Activated naive CD4-positive, alpha-beta T cell treated with anti-CD3 and anti-CD28 coated beads for 36 hours (primary cell): Measurements from ENCODE around the gene PDRG1. TPM values are rescaled to one million over a fixed set of nuclear protein-coding genes. Genes with fewer than 3 reads are reported as not detected.
"Not testable (repeated sequence)": the region's sequence is repeated elsewhere in the genome, so short reads cannot be mapped to it uniquely, and the experiment has no call there.

Experiments
- CTCF ChIA-PET: fragments of 350-600 bp; sonication (Branson Sonifier 250); formaldehyde crosslinking; loops from one replicate; lab custom pipeline; 2021; ENCODE audit warnings: antibody characterized with exemption; lab: Charles Lee
- DNase-seq: peaks from one replicate; pipeline ENCODE4 v3.0.0-alpha.2; 2020
- H3K27ac Mint-ChIP-seq: one replicate; pipeline ENCODE4 v1.8.0; 2021; ENCODE audit warnings: mild to moderate bottlenecking, mixed read lengths
- H3K27me3 Mint-ChIP-seq: one replicate; pipeline ENCODE4 v1.8.0; 2021; ENCODE audit warnings: low read depth, mixed read lengths
- H3K36me3 Mint-ChIP-seq: one replicate; pipeline ENCODE4 v1.8.0; 2021; ENCODE audit warnings: low read depth, mixed read lengths
- H3K4me1 Mint-ChIP-seq: one replicate; pipeline ENCODE4 v1.8.0; 2021; ENCODE audit warnings: low read depth, mixed read lengths
- H3K4me3 Mint-ChIP-seq: one replicate; pipeline ENCODE4 v1.8.0; 2021; ENCODE audit warnings: mild to moderate bottlenecking, moderate library complexity, mixed read lengths
- H3K9me3 Mint-ChIP-seq: one replicate; pipeline ENCODE4 v1.8.0; 2021; ENCODE audit warnings: mixed read lengths
- intact Hi-C: fragments of 100-400 bp; cut with micrococcal nuclease; formaldehyde crosslinking; loops from one replicate; pipeline ENCODE4 v1.15.1; 2023
- total RNA-seq, 2 experiments: library from RNA; stranded (reverse); gene quantifications; one replicate each; pipeline ENCODE4 v1.2.3, GENCODE V29; 2021

Gene PDRG1
- total RNA-seq, 2 experiments from 2014 or later = 17.4 to 19.3 TPM

DNA sequence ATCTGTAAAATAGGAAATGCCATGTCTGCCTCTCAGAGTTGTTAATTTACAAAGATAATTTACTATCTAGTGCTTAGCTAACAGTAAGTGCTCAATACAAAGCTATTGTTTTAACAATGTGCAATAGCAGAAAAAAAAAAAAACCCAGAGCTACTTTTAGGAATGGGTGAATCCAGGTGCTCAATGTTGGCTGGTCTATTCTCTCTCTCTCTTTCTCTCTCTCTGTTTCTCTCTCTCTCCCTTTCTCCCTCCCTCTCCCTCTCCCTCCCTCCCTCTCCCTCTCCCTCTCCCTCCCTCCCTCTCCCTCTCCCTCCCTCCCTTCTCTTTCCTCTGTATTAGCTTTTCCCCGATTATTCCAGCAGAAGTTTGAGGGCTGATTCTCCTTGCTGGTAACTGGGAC is 14.0 kb downstream of the PDRG1 start:
- Mint-ChIP-seq H3K9me3 (no peaks in the 10 kb centered on the region), H3K4me3 (no peak overlapping the region), H3K27ac (no peak overlapping the region), H3K27me3 (no peaks in the 10 kb centered on the region), H3K4me1 (no peaks in the 10 kb centered on the region), H3K36me3 (no peaks in the 10 kb centered on the region)
- DNase-seq = no peak
- intact Hi-C loops = no loop called here
- CTCF ChIA-PET = interaction anchor here (0.8 to 0.9 kb wide), 2 partner anchors 14 to 43 kb away, joined by 3 to 4 read pairs; partner anchors contain the start of gene PDRG1

DNA sequence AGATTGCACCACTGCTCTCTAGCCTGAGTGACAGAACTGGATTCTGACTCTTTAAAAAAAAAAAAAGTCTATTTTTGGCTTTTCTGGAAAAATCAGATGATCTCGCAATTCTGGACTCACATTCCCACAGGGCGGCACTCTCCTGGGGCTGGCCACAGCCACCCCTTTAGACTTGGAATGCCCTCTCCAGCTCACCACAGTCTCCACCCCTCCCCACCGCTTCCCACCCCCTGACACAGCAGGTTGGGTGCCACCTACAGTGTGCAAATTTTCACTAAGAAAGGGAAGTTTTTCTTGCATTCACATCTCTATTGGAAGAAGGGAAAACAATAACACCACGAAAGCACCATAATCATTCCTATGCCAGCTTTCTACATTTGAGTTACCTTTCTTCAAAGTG is 15.4 kb downstream of the PDRG1 start:
- DNase-seq = no peak
- H3K27ac Mint-ChIP-seq = no peak overlapping the region
- H3K4me1 Mint-ChIP-seq = no peaks in the 10 kb centered on the region
- intact Hi-C loops = no loop called here
- no peaks in the 10 kb centered on the region for H3K27me3 Mint-ChIP-seq
- H3K9me3 Mint-ChIP-seq = no peaks in the 10 kb centered on the region
- CTCF ChIA-PET = interaction anchor here (0.6 kb wide), 1 partner anchor 12 kb away, joined by 3 read pairs; no protein-coding TSS in a partner anchor
- no peak overlapping the region for H3K4me3 Mint-ChIP-seq
- no peaks in the 10 kb centered on the region for H3K36me3 Mint-ChIP-seq

GRCh38 chr20:31934968-31935764 is 16.7 kb downstream of the PDRG1 start:
- CTCF ChIA-PET = interaction anchor here (1.1 kb wide), 1 partner anchor 29 kb away, joined by 4 read pairs; no protein-coding TSS in a partner anchor
- Mint-ChIP-seq H3K27ac (no peak overlapping the region), H3K36me3 (no peaks in the 10 kb centered on the region)

GRCh38 chr20:31934491-31934890 is 17.4 kb downstream of the PDRG1 start:
- H3K4me1 Mint-ChIP-seq = no peaks in the 10 kb centered on the region
- DNase-seq = no peak
- no peak overlapping the region for H3K4me3 Mint-ChIP-seq
- no peaks in the 10 kb centered on the region for H3K9me3 Mint-ChIP-seq
- no peak overlapping the region for H3K27ac Mint-ChIP-seq
- intact Hi-C loops = no loop called here
- H3K36me3 Mint-ChIP-seq = no peaks in the 10 kb centered on the region
- CTCF ChIA-PET = no interaction called here
- no peaks in the 10 kb centered on the region for H3K27me3 Mint-ChIP-seq

More at GRCh38 chr20:31934968-31935764, 16.7 kb downstream of the PDRG1 start:
- no peaks in the 10 kb centered on the region for H3K4me1 Mint-ChIP-seq
- no peaks in the 10 kb centered on the region for H3K9me3 Mint-ChIP-seq
- H3K4me3 Mint-ChIP-seq = no peak overlapping the region
- no peak for DNase-seq
- intact Hi-C loops = no loop called here
- no peaks in the 10 kb centered on the region for H3K27me3 Mint-ChIP-seq

GRCh38 chr20:31933698-31934097 is 18.1 kb downstream of the PDRG1 start:
- Mint-ChIP-seq H3K27ac (no peak overlapping the region), H3K36me3 (no peaks in the 10 kb centered on the region), H3K9me3 (no peaks in the 10 kb centered on the region), H3K4me1 (no peaks in the 10 kb centered on the region), H3K4me3 (no peak overlapping the region), H3K27me3 (no peaks in the 10 kb centered on the region)
- CTCF ChIA-PET = interaction anchor here (0.6 to 0.9 kb wide), 4 partner anchors 83 to 1094 kb away, joined by 3 to 7 read pairs (median 4); no protein-coding TSS in a partner anchor
- intact Hi-C loops = no loop called here
- DNase-seq = no peak

DNA sequence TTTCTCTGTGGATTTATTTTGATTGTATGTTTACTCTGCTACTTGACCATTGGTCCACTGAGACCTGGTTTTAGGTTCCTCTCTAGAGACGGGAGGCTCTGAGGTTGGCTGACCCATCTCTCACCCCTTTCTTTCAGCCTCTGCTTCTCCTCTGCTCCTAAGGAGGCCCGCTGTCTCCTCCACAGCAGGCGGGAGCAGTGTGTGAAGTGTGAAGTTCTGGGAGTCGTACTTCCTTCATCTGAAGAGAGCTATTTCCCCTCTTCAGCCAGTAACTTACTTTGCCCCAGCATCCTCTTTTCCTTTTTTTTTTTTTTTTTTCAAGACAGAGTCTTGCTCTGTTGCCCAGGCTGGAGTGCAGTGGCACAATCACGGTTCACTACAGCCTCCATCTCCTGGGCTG is 21.1 kb downstream of the PDRG1 start:
- CTCF ChIA-PET = no interaction called here
- Mint-ChIP-seq H3K4me1 (no peaks in the 10 kb centered on the region), H3K9me3 (no peaks in the 10 kb centered on the region), H3K4me3 (no peak overlapping the region), H3K36me3 (no peaks in the 10 kb centered on the region), H3K27me3 (peaks cover 2% of the 10 kb centered on the region), H3K27ac (no peak overlapping the region)
- no peak for DNase-seq
- intact Hi-C loops = no loop called here

GRCh38 chr20:31929631-31930030 is 22.2 kb downstream of the PDRG1 start:
- CTCF ChIA-PET = interaction anchor here (0.6 kb wide), 1 partner anchor 23 kb away, joined by 3 read pairs; no protein-coding TSS in a partner anchor
- DNase-seq, H3K4me3 Mint-ChIP-seq, H3K27ac Mint-ChIP-seq, H3K36me3 Mint-ChIP-seq, H3K27me3 Mint-ChIP-seq, intact Hi-C loops, H3K9me3 Mint-ChIP-seq, H3K4me1 Mint-ChIP-seq: not testable (repeated sequence)

DNA sequence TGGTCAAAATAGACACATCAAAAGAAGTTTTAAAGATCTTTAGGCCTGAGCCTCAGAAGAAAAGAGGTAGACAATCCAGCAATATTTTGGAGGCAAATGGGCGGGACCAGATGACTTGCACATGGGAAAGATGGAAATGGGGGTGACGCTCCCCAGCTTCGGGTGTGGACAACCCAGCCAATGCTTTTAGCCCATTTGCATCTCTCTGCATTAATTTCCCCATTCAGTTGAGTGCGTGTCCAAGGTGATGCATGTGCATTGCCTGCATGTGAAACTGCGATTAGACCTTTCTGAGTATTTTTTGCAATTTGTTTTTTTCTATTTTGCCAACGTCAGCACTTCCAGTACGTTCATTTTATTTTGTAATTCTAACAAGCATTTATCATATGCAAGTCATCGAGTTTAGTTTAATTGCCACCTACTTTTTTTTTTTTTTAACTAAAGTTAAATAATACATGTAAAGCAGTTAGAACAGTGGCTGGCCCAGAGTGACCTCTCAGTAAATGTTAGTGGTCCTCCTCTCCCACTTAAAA is 24.2 kb downstream of the PDRG1 start:
- CTCF ChIA-PET = no interaction called here
- H3K36me3 Mint-ChIP-seq = no peaks in the 10 kb centered on the region

DNA sequence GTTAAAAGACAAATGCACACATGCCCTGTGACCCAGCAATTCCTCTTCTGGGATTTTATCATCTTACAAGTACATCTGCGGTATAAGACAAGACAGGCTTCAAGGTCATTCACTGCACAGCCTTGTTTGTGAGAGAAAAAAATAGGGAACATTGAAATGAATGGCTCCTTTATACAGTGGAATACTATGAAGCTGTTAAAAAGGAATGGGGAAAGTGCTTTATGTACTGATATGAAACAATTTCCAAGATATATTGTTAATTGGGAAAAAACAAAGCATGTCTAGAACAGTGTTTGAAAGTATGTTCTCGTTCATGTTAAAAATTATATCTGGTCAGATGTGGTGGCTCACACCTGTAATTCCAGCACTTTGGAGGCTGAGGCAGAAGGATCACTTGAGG is 25.4 kb downstream of the PDRG1 start:
- Mint-ChIP-seq H3K36me3 (no peaks in the 10 kb centered on the region), H3K27me3 (peaks cover 6% of the 10 kb centered on the region), H3K27ac (no peak overlapping the region), H3K4me3 (no peak overlapping the region), H3K9me3 (no peaks in the 10 kb centered on the region), H3K4me1 (peaks cover 3% of the 10 kb centered on the region)
- CTCF ChIA-PET = interaction anchor here (0.8 to 1.0 kb wide), 2 partner anchors 80 to 155 kb away, joined by 3 to 4 read pairs; no protein-coding TSS in a partner anchor
- intact Hi-C loops = no loop called here
- no peak for DNase-seq

More for the DNA sequence above, 24.2 kb downstream of the PDRG1 start:
- Mint-ChIP-seq H3K27ac (no peak overlapping the region), H3K27me3 (peaks cover 6% of the 10 kb centered on the region), H3K9me3 (no peaks in the 10 kb centered on the region), H3K4me3 (no peak overlapping the region), H3K4me1 (peaks cover 3% of the 10 kb centered on the region)
- no peak for DNase-seq
- intact Hi-C loops = no loop called here

DNA sequence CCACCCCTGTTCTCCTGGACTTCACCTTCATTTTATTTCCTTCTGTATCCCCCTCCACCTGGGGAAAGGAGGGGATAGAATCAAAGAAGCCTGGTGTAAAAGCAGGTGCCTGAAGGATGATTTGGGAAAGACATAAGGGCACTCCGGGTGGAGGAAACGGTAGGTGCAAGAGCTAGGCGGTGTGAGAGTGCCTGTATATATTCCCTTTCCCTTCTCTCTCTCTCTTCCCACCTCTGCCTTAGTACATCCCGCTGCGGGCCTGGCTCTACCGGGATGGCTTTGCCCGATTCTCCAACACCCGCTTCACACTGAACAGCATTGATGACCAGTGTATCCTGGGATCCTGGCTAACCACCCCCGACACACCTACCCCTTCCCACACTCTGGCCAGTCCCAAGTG is 26.2 kb downstream of the PDRG1 start:
- peaks cover 3% of the 10 kb centered on the region for H3K4me1 Mint-ChIP-seq
- peaks cover 6% of the 10 kb centered on the region for H3K27me3 Mint-ChIP-seq
- H3K36me3 Mint-ChIP-seq = no peaks in the 10 kb centered on the region
- intact Hi-C loops = no loop called here
- DNase-seq = no peak
- no peaks in the 10 kb centered on the region for H3K9me3 Mint-ChIP-seq
- no peak overlapping the region for H3K4me3 Mint-ChIP-seq
- no peak overlapping the region for H3K27ac Mint-ChIP-seq
- CTCF ChIA-PET = no interaction called here

DNA sequence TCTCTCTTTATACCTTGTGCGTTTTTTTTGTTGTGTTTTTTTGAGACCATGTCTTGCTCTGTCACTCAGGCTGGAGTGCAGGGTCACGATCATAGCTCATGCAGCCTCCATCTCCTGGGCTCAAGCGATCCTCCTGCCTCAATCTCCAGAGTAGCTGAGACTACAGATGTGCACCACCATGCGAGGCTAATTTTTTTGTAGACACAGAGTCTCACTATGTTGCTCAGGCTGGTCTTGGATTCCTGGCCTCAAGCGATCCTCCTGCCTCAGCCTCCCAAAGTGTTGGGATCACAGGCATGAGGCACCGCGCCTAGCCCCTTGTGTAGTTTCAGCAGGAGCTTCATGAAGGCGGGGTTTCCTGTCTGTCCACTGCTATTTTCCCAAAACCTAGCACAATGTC is 27.3 kb downstream of the PDRG1 start:
- Mint-ChIP-seq H3K4me1 (peaks cover 3% of the 10 kb centered on the region), H3K9me3 (no peaks in the 10 kb centered on the region), H3K27ac (no peak overlapping the region), H3K36me3 (no peaks in the 10 kb centered on the region), H3K27me3 (peaks cover 6% of the 10 kb centered on the region), H3K4me3 (no peak overlapping the region)
- CTCF ChIA-PET = interaction anchor here (0.6 to 0.8 kb wide), 2 partner anchors 26 to 103 kb away, joined by 3 read pairs; no protein-coding TSS in a partner anchor
- intact Hi-C loops = no loop called here
- no peak for DNase-seq

GRCh38 chr20:31923388-31924331 is 28.2 kb downstream of the PDRG1 start:
- peak; percentile 23 for DNase-seq
- CTCF ChIA-PET = interaction anchor here (0.6 to 0.8 kb wide), 2 partner anchors 27 to 102 kb away, joined by 3 read pairs; no protein-coding TSS in a partner anchor
- no peaks in the 10 kb centered on the region for H3K9me3 Mint-ChIP-seq
- intact Hi-C loops = no loop called here
- H3K27me3 Mint-ChIP-seq = peaks cover 7% of the 10 kb centered on the region
- H3K36me3 Mint-ChIP-seq = no peaks in the 10 kb centered on the region
- H3K4me3 Mint-ChIP-seq = no peak overlapping the region
- no peak overlapping the region for H3K27ac Mint-ChIP-seq
- peaks cover 3% of the 10 kb centered on the region for H3K4me1 Mint-ChIP-seq
